Measurements from ENCODE around the gene MTUS2. TPM values are rescaled to one million over a fixed set of nuclear protein-coding genes. Genes with fewer than 3 reads are reported as not detected.
A peak's percentile ranks its signal among the peaks of the same experiment; 100 is the strongest.

The MTUS2 gene
- polyA plus RNA-seq (2012; ENCODE audit: insufficient read depth, insufficient read length, low read depth): 0.85 TPM

DNA sequence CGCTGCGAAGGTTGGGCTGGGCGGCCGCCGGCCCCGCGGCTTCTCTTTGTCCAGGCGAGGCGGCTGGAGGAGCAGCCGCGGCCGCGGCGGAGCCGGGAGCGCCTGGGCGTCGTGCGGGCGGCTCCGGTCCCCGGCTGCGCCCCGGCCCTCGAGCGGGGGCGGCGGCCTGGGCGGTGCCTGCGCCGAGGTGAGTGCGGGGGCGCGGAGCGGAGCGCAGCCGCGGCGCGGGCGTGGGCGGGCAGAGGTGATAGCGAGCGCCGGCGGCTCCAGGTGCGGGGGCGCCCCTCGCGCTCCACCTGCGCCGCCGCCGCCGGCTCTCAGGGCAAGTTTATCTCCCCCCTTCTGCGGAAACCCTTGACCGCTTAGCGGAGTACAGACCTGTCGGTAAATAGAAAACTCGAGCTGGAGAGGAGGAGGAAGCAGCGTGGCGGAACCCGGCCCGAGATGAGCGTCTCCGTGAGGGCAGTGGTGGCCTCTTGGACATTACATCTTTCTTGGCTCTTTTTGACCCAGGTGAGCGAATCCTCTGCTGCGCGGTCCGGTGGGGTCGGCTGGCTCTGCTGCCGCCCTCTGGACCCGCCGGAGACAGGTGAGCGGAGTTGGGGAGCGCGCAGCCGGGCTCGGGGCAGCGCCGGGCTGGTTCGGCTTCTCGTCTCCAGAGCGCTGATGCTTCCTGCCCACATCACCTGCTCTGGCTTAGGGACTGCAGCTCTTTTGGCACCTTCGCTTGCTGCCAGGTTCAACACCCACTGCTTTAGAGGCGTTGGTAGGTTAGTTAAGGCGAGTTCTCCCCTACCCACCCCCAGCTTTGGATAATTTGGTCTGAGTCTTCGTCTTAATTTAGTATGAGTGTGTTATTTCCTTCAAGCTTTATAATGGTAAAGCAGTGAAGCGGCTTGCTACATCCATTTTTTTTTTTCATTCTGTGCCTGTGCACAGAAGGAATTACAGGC is at the start of gene MTUS2:
MTUS2 (plus strand) TSS at position 241 of the 953 bp plus-strand sequence.
- TF ChIP-seq, protein P1, sequence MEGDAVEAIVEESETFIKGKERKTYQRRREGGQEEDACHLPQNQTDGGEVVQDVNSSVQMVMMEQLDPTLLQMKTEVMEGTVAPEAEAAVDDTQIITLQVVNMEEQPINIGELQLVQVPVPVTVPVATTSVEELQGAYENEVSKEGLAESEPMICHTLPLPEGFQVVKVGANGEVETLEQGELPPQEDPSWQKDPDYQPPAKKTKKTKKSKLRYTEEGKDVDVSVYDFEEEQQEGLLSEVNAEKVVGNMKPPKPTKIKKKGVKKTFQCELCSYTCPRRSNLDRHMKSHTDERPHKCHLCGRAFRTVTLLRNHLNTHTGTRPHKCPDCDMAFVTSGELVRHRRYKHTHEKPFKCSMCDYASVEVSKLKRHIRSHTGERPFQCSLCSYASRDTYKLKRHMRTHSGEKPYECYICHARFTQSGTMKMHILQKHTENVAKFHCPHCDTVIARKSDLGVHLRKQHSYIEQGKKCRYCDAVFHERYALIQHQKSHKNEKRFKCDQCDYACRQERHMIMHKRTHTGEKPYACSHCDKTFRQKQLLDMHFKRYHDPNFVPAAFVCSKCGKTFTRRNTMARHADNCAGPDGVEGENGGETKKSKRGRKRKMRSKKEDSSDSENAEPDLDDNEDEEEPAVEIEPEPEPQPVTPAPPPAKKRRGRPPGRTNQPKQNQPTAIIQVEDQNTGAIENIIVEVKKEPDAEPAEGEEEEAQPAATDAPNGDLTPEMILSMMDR (IDR thresholded peaks at IDR 0.05; ENCODE audit: low read depth, low read length): no peak
- Histone ChIP-seq H3K36me3 (no peaks in the 10 kb centered on the region), H3K4me1 (no peaks in the 10 kb centered on the region), H3K27me3 (peaks cover 59% of the 10 kb centered on the region), H3K4me3 (ENCODE audit: low read depth, low read length) (peak within 1 kb of the TSS; percentile 29), H3K9me3 (no peaks in the 10 kb centered on the region)
- DNase-seq: no peak

DNA sequence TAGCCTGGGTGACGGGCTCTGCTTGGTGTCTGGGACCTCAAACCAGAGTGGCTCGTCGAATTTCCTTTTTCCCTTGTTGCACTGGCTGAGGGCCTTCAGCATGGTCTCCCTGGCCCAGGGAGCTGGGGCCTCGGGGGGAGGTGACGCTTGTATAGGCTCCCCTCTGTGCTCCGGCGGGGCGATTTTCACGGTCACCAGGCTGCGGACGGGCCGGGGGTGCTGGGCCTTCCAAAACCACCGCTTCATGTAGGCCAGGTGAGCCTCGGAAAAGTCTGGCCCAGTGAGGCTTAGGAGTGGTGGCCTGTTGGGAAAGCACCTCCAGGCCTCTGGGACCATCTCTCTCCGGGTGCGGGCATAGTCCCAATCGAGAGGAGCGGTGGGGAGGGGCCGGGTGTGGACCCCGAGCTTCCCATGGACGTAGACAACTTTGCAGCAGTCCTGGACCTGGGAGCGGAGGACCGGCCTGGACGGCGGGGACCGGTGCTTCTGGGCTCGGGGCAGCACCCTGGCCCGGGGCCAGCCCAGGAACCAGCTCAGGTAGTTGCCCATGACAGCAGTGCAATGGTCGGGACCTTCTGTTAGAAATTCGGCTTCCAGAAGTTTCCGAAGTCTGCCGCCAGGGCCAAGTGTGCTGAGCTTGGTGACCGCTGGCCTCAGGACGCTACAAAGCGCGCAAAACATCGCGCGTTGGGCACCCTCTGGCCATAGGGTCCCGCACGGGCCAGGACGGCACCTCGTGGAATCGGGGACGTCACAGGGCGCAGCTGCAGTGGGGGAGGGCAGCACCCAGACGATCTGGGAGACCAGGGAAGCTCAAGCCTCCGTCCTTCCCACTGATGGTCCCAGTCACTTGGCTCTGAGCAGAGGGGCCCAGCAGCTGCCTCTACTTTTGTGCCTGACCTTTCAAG is 41.6 kb upstream of the MTUS2 start:
- DNase-seq: no peak
- no peaks in the 10 kb centered on the region for H3K4me1 ChIP-seq
- H3K4me3 ChIP-seq (ENCODE audit: low read depth, low read length): no peak overlapping the region
- H3K27me3 ChIP-seq: peaks cover 14% of the 10 kb centered on the region; the same call in 1 of the 2 replicates
- H3K9me3 ChIP-seq: no peaks in the 10 kb centered on the region
- no peaks in the 10 kb centered on the region for H3K36me3 ChIP-seq
- TF ChIP-seq, protein P1 (IDR thresholded peaks at IDR 0.05; ENCODE audit: low read depth, low read length): no peak

DNA sequence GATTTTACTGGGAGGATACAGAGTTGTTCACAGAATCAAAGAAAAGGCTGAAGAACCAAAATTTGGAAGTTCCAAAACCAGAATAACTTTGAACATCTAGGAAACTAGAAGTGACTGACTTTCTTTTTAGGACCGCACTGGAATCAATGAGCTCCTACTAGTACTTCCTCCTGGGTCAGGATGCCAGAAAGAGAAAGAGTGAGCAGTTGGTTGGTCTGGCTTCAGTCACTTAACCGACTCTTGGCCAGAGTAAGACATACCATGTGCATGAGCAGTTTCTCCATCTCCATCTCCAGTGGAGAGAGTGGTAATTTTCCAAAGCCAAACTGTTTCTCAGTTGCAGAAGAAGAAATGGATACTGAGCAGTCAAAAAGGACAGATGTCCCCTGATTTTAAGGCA is 27.1 kb upstream of the MTUS2 start:
- TF ChIP-seq, protein P1 (IDR thresholded peaks at IDR 0.05; ENCODE audit: low read depth, low read length): no peak
- DNase-seq: no peak
- no peaks in the 10 kb centered on the region; the same call in none of the 2 replicates for H3K4me1 ChIP-seq

DNA sequence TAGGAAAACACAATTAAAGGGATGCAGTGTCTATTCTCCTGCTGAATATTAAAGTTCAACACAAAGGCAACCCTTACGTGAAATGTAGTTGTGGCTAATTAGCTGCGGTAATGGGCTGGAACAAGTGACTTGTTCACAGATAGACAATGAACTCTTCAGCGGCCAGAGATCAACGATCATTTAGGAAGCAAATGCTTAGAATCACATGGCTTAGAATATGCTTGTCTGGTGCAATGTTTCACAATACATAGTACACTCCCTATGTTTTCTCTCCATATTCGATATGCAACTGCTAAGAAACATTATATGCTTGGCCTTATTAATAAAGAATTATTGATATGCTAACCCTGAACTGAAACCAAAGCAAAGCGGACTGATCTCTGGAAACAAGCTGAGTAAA is 25.7 kb upstream of the MTUS2 start:
- H3K36me3 ChIP-seq: no peaks in the 10 kb centered on the region
- peaks cover 6% of the 10 kb centered on the region; the same call in 1 of the 2 replicates for H3K27me3 ChIP-seq
- TF ChIP-seq, protein P1 (IDR thresholded peaks at IDR 0.05; ENCODE audit: low read depth, low read length): no peak
- no peaks in the 10 kb centered on the region; the same call in none of the 2 replicates for H3K4me1 ChIP-seq
- no peak overlapping the region for H3K4me3 ChIP-seq (ENCODE audit: low read depth, low read length)
- DNase-seq: no peak
- H3K9me3 ChIP-seq: no peaks in the 10 kb centered on the region

More for the DNA sequence above, 27.1 kb upstream of the MTUS2 start:
- no peak overlapping the region for H3K4me3 ChIP-seq (ENCODE audit: low read depth, low read length)
- H3K9me3 ChIP-seq: no peaks in the 10 kb centered on the region; the same call in 1 of the 2 replicates
- no peaks in the 10 kb centered on the region for H3K36me3 ChIP-seq
- peaks cover 13% of the 10 kb centered on the region for H3K27me3 ChIP-seq

DNA sequence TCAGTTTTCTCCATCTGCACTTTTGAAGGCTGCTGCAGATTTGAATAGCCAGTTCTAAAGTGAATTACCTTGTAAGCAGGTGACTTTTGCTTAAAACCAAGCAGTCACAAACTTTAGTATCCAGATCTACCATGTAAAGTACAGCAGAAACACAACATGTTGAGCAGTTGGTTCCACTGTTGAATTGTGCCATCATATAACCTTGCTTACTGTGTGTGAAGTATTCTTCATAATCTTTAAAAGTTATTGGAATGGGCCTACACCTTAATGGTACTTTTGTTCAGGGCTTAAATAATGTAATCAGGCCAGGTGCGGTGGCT is 23.2 kb upstream of the MTUS2 start:
- no peak overlapping the region for H3K4me3 ChIP-seq (ENCODE audit: low read depth, low read length)
- H3K36me3 ChIP-seq: no peaks in the 10 kb centered on the region
- H3K4me1 ChIP-seq: no peaks in the 10 kb centered on the region; the same call in 1 of the 2 replicates
- H3K27me3 ChIP-seq: peaks cover 14% of the 10 kb centered on the region
- H3K9me3 ChIP-seq: no peaks in the 10 kb centered on the region
- DNase-seq: no peak
- TF ChIP-seq, protein P1 (IDR thresholded peaks at IDR 0.05; ENCODE audit: low read depth, low read length): no peak

Data from BE2C (cell line).